Activated CD8-positive, alpha-beta memory T cell treated with anti-CD3 and anti-CD28 coated beads, Interleukin-2, amount 50 U/mL, for 1 hour (primary cell): ENCODE data around the gene ROCK2.
"Not testable (repeated sequence)": the region's sequence is repeated elsewhere in the genome, so short reads cannot be mapped to it uniquely, and the experiment has no call there.

Source experiments
- DNase-seq: peaks from one replicate; pipeline ENCODE4 v3.0.0-alpha.2; 2020; ENCODE audit errors: extremely low read depth

Gene ROCK2

DNA sequence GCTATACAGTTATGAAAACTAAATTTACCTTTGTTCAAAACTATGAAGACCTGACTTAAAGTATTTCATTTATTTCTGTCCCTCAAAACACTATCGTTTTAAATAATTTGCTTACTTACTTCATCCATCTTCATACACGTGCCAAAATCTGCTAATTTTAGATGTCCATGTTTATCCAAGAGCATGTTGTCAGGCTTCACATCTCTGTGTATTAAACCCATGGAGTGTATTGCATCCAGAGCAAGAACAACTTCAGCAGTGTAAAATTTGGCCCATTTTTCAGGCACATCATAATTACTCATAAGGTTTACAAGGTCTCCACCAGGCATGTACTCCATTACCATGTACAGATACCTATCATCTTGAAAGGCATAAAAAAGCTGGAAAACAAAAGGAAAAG lies 108.9 kb downstream of the ROCK2 start:
- DNase-seq, result no peak

DNA sequence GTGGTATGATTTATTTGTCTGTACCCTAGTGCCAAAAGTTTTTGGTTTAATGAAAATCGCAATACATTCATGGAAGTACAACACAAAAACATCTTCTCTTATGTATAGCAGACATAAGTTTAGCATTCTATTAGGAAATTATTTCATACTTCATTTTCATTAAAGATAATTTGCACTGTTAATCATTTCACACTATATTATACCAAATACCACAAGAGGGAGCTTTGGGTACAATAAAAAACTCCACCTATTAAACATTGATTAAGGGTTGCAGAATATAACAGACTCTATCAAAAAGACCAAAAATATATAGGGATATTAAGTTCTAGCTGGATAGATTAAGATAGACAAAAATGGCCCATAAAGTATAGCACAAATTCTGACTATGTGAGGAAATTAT lies 110.1 kb downstream of the ROCK2 start:
- DNase-seq, result no peak

DNA sequence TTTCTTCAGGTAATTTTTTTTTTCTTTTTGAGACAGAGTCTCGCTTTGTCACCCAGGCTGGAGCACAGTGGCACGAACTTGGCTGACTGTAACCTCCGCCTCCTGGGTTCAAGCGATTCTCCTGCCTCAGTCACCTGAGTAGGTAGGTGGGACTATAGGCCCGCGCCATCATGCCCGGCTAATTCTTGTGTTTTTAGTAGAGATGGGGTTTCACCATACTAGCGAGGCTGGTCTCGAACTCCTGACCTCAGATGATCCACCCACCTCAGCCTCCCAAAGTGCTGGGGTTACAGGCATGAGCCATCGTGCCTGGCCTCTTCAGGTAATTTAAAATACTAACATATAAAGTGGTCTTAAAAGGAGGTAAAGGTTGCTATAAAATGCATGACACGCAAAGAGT lies 113.2 kb downstream of the ROCK2 start:
- not testable (repeated sequence) for DNase-seq

GRCh38 chr2:11228692-11229091 lies 115.7 kb downstream of the ROCK2 start:
- DNase-seq, result no peak

- DNase-seq, result no peak
These were observed 116.8 kb downstream of the ROCK2 start for GRCh38 chr2:11227595-11227994.

- no peak for DNase-seq
These were observed 119.5 kb downstream of the ROCK2 start for GRCh38 chr2:11224887-11225286.

DNA sequence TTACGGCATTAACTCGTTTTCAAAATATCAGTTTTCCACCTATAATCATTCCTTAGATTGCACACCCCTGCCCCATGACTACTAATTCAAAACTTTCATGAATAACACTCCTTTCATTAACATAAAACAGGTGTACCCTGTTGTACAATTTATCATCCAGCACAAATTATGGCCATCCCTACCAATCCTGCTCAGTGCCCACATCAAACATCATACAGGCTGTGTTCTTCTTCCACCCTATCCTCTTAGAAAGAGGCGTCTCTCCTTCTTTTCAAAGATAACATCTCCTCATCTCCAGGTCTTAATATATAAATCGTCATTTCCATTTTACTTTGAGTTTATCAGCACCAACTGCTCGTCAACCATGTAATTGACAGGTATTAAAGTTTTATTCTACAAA lies 121.6 kb downstream of the ROCK2 start:
- DNase-seq, result no peak

- DNase-seq, result no peak
These were observed 124.0 kb downstream of the ROCK2 start for GRCh38 chr2:11220445-11220844.

DNA sequence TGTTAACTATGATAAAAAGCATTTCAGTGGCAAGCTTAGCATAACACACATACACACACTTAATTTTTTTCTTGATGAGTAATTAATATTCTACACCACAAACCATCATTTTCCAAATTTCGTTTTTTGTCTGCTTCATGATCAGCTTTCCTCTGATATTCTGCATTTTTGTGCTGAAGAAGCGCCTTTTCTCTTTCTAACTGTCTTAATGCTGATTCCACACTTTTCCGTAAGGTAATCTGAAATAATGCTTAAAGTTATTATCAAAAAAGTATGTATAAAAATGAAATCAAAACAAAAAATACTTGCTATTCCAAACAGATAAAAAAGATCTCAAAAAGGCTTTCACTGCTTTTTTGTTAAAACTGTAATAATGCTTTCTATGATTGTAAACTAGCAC lies 129.0 kb downstream of the ROCK2 start:
- DNase-seq, result no peak

- DNase-seq, result no peak
These were observed 129.7 kb downstream of the ROCK2 start for GRCh38 chr2:11214770-11215169.

DNA sequence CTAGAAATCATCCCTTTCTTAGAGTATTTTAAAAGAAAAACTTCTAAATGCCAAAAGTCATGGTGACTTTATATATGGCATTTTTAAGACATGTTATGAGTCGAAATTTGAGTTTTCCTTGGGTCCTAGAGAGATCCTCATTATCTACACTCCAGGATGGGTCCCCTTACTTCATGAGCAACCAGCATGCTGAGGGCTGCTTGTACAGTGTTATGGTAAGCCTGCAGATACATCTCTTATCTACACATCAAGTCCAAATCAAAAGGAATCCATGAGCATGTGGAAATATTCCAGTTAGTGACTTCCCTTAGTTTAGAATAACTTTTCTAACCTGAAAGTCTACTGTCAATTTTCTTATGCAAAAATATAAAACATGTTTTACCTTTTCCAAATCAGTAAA lies 130.5 kb downstream of the ROCK2 start:
- DNase-seq, result no peak

DNA sequence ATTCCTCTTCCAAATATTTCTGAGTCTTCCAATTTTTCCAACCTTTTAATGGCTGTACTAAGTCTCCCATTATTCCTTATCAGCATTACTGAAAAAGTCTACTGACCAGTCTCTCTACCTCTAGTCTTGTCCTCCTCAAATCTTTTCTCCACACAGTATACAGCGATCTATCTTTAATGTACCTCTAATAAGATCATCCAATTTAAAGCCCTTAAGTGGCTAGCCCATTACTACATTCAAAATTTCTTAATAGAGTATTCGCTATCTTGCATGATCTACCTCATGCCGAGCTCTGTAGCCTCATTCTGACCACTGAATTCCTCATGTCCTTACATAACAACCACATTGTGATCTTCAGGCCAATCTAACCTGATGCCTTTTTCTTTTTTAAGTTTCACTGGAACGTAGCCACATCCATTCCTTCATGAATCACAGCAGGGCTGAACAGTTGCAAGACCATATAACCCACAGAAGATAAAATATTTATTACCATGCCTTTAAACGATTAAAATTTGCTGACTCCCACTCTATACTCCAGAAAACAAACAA lies 131.3 kb downstream of the ROCK2 start:
- DNase-seq, result no peak

DNA sequence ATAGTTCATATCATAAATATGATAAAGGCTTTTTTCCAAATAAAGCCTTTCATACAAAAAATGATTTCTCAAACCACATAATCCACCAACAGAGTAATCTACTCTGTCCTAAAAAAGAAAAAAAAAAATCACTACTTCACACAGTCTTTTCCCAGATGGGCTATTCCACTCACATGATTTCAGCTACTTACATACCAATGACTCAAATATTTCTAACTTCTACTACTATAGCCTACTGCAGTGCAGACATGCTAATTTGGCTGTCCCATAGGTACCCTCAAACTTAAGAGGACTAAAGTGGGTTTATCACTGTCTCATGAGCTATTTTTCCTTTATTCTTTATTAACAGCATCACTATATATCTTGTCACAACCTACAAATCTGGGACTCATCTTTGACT lies 131.8 kb downstream of the ROCK2 start:
- no peak for DNase-seq

DNA sequence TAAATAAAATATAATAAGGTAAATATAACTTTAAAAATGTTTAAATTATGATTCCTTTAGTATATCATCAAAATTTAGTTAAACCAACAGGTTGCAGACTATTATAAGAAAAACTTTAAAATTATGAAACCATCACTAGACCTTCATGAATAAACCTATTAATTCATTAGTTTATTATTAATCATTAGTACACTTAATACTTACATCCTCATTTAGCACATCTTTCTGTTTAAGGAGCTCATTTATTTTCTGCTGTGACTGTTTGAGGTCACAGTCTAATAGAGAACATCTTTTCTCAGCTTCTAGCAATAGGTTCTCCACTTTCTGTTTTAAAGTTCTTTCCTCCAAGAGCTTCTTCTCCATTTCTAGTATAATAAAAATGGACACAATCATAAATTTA lies 136.4 kb downstream of the ROCK2 start:
- DNase-seq, result no peak

DNA sequence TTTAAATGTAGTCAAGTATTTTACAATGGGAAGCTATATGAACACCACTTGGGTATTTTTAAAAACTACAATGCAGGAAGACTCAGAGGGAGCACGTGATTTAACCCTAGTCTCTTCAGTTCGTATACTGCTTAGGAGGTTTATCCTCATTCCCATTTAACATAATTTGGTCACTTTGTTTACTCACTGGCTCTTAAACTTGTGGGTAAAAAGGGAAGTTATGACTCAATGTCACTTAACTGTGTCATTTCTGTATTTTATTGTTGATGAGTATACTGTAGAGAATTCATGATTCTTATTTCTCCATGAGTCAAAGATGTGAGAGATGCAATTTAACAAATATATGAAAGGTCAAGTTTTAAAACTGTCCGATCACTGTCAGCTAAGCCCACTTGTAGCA lies 141.0 kb downstream of the ROCK2 start:
- DNase-seq, result no peak

DNA sequence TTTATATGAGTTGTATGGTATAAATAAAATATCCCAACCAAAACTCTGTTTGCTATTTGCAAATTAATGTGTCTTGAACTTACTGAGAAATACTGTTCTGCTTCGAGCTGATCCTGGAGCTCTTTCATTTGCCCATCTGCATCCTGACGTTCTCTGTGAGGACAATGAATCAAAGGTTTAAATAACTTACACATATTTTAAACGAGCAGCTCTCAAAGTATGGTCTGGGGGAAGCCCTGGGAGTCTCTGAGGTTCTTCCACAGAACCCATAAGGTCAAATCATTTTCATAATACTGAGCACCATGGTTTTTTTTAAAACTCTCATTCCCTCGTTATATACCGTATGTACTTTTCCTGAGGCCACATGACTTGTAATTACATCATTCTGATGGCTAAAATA lies 142.5 kb downstream of the ROCK2 start:
- DNase-seq, result no peak

DNA sequence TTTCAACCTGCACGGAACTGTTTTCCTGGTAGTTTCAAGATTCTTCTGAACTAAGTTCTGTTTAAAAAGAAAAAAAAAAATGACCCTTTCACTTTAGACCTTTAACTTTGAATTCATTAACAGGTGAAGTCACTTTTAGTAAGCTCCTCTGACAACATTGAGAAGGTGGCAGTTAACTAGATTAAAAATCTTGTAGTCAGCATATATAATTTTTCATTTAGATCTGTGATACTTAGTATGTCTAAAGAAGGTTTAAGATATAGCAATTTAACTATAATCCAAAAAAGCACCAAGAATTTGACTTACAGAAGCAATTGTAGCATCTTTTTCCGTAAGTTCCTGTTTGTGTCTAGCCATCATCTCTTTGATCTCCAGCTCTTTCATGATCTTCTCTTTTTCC lies 143.8 kb downstream of the ROCK2 start:
- no peak for DNase-seq

DNA sequence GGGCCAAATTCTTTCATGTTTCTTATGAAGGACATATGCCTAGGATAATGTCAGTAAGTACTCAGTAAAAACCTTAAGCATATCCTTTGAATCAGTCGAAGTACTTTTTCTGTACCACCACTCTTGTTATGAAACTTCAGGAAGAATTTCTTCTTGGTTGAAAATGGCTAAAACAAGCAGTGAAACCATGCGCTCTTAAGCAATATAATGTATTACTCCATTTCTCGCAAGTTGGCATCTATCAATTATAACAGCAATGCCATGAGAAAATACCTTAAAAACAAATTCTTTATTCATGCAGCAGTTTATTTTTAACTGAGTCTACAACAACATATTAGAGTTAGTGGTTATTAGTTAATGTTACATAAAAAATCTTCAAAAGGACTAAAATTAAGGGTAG lies 148.2 kb downstream of the ROCK2 start:
- no peak for DNase-seq

DNA sequence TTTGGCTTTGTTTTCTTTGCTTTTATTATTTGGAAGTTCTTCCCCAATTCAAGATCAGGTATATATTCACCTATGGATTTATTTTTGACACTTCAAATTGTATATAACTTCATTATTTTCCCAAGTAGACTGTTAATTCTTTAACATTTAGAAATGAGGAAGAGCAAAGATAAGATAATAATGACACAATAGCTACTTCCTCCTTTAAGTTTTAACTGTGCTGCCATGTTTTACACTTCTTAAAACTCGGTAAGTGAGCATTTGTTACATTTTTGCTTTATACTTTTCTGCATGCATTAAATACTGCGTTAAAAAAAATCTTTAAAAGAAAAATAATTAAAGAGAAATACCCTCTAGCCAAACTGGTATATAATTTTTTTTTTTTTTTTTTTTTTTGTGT lies 156.7 kb downstream of the ROCK2 start:
- DNase-seq, result no peak

- DNase-seq, result no peak
These were observed 157.3 kb downstream of the ROCK2 start for GRCh38 chr2:11187083-11187619.

- DNase-seq, result no peak
These were observed 158.3 kb downstream of the ROCK2 start for GRCh38 chr2:11186145-11186544.

GRCh38 chr2:11182951-11183350 lies 161.5 kb downstream of the ROCK2 start:
- no peak for DNase-seq

- DNase-seq, result no peak
These were observed 163.8 kb downstream of the ROCK2 start for GRCh38 chr2:11180653-11181052.

DNA sequence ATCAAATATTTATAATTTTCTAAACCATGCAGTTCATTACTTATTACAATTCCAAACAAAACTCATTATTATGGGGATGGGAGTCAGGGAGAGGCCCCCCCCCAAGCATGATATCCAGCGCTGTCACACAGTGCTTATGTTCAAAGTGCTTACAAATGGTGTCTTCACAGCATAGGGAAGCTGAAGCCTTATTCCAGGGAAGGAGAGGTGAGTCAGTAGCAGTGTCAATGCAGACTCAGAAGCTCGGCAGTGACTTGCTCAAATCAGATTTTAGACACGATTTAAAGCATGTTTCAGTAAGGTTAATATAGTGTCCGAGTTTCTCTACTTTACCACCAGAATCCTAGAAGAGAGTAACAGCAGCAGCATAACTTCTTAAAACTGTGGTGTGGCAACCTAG lies 164.5 kb downstream of the ROCK2 start:
- DNase-seq, result no peak
